ENCODE data around the gene DCLK3.

The DCLK3 gene

DNA sequence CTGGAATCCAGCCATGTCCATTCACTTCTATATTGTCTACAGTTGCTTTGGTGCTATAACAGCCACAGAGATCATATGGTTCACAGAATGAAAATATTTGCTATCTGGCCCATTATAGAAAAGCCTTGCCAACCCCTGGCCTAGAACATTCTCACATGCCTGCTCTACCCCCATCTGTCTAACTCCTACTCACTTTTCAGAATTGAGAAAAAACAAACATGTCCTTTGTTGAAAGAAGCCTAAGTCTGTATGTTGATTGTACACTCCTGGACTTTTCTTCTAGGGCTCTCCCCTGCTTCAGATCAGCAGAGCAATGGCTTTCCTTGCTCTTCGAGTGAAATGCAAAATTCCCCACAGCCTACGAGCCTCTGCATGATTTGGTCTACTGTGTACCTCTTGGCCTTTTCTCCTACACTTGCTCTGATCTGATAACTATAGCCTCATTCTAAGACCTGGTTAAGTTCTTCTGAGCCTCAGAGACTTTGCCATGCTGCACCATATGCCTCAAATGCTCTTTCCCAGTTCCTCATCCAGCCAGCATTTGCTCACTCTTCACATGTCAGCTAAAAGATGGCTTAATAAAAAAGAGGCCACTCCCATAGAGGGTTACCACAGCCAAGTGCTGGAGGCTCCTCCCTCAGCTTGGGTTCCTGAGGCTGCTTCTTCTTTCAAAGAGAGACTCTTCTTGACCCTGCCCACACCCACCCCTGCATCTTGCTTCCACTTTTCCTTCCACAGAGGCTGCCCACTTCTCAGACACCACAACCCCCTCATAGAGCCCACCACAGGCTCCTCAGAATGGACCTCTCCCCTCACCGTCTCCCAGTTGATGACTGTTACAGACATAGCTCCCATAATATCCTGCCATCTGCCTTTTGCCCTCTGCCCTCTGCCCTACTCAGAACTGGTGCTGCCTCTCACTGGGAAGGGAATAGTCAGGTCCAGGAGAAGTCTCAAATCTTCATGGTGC is 22.9 kb upstream of the DCLK3 start:
- FAIRE-seq = no peak
- DNase-seq (ENCODE audit: insufficient read length, low spot score) = no peak
- TF ChIP-seq, protein P1, sequence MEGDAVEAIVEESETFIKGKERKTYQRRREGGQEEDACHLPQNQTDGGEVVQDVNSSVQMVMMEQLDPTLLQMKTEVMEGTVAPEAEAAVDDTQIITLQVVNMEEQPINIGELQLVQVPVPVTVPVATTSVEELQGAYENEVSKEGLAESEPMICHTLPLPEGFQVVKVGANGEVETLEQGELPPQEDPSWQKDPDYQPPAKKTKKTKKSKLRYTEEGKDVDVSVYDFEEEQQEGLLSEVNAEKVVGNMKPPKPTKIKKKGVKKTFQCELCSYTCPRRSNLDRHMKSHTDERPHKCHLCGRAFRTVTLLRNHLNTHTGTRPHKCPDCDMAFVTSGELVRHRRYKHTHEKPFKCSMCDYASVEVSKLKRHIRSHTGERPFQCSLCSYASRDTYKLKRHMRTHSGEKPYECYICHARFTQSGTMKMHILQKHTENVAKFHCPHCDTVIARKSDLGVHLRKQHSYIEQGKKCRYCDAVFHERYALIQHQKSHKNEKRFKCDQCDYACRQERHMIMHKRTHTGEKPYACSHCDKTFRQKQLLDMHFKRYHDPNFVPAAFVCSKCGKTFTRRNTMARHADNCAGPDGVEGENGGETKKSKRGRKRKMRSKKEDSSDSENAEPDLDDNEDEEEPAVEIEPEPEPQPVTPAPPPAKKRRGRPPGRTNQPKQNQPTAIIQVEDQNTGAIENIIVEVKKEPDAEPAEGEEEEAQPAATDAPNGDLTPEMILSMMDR (IDR thresholded peaks at IDR 0.05; ENCODE audit: insufficient read depth, missing control alignments) = no peak

DNA sequence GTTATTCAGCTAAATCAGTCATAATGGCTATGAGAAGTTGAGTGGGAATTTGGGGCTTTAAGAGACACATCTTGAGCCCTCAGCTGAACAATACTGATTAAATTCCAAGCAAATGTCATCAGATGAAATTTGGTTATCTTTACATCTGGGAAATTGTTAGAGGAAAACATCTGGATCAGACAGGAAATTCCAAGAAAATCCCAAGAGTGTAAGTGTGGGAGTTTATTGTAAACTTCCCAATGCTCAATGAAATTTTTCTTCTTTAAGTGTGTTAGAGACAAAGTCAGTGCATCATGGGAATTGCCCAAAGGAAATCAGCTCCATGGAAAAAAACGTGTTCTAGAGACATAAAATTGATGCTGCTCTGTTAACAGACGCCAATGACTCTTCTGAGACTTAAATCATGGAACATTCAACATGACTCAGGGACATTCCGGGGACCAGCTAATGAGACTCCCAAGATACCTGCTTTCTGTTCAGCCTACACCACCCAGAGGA is 19.8 kb upstream of the DCLK3 start:
- TF ChIP-seq, protein P1 (IDR thresholded peaks at IDR 0.05; ENCODE audit: insufficient read depth, missing control alignments) = no peak
- FAIRE-seq = no peak
- DNase-seq (ENCODE audit: insufficient read length, low spot score) = no peak

DNA sequence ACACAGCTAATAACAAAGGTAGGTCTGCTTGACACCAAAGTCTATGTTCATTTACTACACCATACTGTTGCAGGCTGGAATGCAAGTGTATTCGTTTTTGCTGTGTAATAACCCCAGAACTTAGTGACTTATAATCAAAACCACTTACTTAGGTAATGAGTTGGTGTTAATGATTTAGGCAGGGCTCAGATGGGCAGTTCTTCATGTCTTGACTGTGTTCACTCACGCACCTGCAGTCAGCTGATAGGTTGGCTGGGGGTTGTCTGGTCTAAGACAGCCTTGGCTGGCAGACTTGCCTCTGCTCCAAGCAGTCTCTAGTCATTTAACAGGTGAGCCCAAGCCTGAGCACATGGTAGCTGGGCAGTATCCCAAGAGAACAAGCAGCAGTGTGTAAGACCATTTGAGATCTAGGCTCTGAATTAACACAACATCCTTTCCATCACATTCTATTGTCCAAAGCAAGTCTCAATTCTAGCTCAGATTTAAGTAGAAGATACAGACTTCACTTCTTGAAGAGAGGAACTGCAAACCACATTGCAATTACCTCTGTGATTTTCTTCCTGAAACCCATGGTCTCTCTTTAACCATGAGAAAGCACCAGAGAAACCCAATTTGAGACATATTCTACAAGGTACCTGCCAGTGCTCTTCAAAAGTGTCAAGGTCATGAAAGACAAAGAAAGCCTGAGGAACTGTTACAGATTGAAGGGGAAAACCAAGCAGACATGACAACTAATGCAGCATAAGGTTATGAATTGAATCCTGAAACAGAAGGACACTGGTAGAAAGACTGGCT is 13.3 kb upstream of the DCLK3 start:
- TF ChIP-seq, protein P1 (IDR thresholded peaks at IDR 0.05; ENCODE audit: insufficient read depth, missing control alignments) = no peak
- FAIRE-seq (no peak), DNase-seq (ENCODE audit: insufficient read length, low spot score) (no peak)

DNA sequence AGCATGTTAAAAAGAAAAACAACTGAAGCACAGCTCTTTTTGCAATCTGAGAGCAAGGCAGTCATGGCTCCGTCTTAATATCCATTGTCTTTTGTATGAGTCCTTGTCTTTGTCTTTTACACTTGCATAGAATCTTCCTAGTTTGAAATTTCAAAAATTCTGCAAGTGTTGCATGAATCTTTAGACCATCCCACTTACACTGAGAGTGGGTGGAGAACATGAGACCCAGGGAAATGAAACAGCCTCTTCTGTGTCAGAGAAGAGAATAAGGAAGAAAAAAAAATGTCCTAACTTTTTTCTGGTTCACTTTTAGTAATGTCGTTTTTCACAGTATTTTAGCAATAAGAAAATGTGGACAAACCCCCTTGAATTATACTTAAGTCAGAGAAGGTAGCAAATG is 12.1 kb upstream of the DCLK3 start:
- TF ChIP-seq, protein P1 (IDR thresholded peaks at IDR 0.05; ENCODE audit: insufficient read depth, missing control alignments) = no peak
- no peak for FAIRE-seq
- no peak for DNase-seq (ENCODE audit: insufficient read length, low spot score)

DNA sequence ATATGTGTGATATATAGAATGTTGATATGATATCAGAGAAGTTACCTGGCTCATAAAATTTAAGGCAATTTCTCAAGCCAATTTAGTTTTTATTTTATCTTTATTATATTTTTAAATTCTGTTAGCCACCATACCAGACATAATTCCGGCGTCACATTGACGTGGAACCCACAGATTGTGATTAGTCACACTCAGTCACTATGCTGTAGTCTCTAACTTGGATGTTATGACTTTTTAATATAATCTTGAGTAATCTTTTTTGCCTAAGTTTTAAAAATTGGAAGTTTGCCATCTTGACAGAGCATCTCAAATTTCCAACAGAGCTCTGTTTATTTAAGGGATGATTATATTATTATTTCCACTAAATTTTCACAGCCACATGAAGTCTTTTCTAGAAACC is 9.7 kb upstream of the DCLK3 start:
- FAIRE-seq = no peak
- DNase-seq (ENCODE audit: insufficient read length, low spot score) = no peak
- TF ChIP-seq, protein P1 (IDR thresholded peaks at IDR 0.05; ENCODE audit: insufficient read depth, missing control alignments) = no peak

DNA sequence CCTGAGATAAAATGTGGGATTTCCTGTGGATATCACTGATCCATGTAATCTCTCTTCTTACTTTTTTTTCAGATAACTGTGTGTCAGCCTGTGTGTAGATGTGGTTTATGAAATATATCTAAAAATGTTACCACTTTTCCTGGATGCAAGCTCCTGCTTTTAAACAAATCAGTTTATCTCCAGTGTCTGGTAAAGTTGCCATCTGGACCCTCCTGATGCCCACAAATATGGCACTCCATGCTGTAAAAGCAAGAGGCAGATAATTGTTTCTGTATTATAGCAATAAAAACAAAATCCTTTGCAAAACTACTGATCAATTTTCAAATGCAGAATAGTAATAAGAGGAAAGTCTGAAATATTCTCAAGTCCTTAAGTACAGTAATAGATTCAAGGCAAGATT is 7.6 kb upstream of the DCLK3 start:
- FAIRE-seq (no peak), DNase-seq (ENCODE audit: insufficient read length, low spot score) (no peak)
- TF ChIP-seq, protein P1 (IDR thresholded peaks at IDR 0.05; ENCODE audit: insufficient read depth, missing control alignments) = no peak
